Measurements from ENCODE around the gene SOX6.

DNA sequence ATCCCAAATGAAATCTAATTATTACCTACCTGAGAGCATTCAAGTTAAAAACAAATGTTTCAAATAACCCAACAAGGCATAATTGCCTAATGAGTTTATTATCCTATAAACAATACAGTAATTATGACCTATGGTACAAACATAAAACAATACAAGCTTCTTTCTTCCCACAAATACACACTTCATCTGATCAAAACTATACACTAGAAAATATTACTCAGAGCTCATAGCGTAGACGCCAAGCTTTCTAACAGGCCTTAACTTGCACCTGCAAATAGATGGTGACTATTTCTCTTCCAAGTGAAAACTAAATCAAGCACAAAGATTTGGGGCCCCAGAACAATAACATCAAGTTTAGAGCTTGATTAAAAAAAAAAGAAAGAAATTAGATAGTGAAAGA lies 78.1 kb downstream of the SOX6 start:
- TF ChIP-seq, protein P1, sequence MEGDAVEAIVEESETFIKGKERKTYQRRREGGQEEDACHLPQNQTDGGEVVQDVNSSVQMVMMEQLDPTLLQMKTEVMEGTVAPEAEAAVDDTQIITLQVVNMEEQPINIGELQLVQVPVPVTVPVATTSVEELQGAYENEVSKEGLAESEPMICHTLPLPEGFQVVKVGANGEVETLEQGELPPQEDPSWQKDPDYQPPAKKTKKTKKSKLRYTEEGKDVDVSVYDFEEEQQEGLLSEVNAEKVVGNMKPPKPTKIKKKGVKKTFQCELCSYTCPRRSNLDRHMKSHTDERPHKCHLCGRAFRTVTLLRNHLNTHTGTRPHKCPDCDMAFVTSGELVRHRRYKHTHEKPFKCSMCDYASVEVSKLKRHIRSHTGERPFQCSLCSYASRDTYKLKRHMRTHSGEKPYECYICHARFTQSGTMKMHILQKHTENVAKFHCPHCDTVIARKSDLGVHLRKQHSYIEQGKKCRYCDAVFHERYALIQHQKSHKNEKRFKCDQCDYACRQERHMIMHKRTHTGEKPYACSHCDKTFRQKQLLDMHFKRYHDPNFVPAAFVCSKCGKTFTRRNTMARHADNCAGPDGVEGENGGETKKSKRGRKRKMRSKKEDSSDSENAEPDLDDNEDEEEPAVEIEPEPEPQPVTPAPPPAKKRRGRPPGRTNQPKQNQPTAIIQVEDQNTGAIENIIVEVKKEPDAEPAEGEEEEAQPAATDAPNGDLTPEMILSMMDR (IDR thresholded peaks at IDR 0.05), result no peak
- TF ChIP-seq POLR2A (IDR thresholded peaks at IDR 0.05), result no peak
